Fibroblast of pulmonary artery (primary cell): ENCODE data around the gene NDUFB8.
A peak's percentile ranks its signal among the peaks of the same experiment; 100 is the strongest.

Experiments
- DNase-seq: peaks from one replicate; pipeline ENCODE4 v3.0.0-alpha.2; 2010; ENCODE audit warnings: low read depth
- H3K4me3 ChIP-seq: replicated peaks from 2 replicates; pipeline ENCODE4 v1.5.1; 2011; ENCODE audit warnings: low read depth, mild to moderate bottlenecking, control low read depth, low read length, moderate library complexity
- TF ChIP-seq, protein P1 (sequence below): IDR thresholded peaks from 2 replicates; pipeline ENCODE4 v1.5.1; 2011; ENCODE audit warnings: mild to moderate bottlenecking, control low read depth, low read length, inconsistent platforms; ENCODE audit errors: missing control alignments

Gene NDUFB8

GRCh38 chr10:100508691-100509150, 20.9 kb downstream of the NDUFB8 start:
- no peak overlapping the region for H3K4me3 ChIP-seq
- DNase-seq = peak; percentile 72
- TF ChIP-seq, protein P1, sequence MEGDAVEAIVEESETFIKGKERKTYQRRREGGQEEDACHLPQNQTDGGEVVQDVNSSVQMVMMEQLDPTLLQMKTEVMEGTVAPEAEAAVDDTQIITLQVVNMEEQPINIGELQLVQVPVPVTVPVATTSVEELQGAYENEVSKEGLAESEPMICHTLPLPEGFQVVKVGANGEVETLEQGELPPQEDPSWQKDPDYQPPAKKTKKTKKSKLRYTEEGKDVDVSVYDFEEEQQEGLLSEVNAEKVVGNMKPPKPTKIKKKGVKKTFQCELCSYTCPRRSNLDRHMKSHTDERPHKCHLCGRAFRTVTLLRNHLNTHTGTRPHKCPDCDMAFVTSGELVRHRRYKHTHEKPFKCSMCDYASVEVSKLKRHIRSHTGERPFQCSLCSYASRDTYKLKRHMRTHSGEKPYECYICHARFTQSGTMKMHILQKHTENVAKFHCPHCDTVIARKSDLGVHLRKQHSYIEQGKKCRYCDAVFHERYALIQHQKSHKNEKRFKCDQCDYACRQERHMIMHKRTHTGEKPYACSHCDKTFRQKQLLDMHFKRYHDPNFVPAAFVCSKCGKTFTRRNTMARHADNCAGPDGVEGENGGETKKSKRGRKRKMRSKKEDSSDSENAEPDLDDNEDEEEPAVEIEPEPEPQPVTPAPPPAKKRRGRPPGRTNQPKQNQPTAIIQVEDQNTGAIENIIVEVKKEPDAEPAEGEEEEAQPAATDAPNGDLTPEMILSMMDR = peak; percentile 67

- TF ChIP-seq, protein P1 = no peak
- DNase-seq = no peak
- no peak overlapping the region for H3K4me3 ChIP-seq
Observed at GRCh38 chr10:100508266-100508665, 21.4 kb downstream of the NDUFB8 start.

- DNase-seq = no peak
- TF ChIP-seq, protein P1 = no peak
- H3K4me3 ChIP-seq = no peak overlapping the region
Observed at GRCh38 chr10:100507357-100507732, 22.3 kb downstream of the NDUFB8 start.

DNA sequence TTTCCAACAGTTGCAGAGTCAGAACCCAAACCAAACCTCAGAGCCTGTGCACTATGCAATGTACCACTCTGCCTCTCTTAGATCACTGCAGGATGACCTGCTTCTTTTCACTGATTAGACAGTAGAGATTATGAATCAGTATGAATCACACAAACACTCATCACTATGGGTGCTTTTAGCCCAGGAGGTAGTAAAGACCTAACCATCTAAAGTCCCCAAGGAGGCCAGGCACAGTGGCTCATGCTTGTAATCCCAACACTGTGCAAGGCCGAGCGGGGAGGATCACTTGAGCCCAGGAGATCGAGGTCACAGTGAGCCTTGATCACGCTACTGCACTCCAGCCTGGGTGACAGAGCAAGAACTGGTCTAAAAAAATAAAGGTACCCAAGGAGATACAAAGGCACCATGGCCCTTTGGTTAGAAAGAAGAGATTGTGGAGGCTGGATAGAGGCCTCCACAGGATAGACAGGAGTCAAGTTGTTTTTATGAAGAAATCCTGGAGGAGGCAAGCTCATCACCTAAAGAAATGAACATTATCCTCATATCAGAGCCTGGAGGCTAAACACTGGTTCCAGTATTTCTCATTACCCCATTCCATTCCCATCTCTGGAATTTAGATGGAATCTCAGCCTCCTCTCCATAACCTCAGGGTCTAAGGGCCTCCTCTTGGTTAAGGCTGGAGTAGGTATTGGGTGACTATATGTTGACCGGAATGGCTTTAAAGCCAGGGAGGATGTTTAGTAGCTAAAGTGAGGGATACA, 22.9 kb downstream of the NDUFB8 start:
- DNase-seq = no peak
- TF ChIP-seq, protein P1 = no peak

GRCh38 chr10:100505164-100505563, 24.5 kb downstream of the NDUFB8 start:
- DNase-seq = no peak
- TF ChIP-seq, protein P1 = no peak
- H3K4me3 ChIP-seq = no peak overlapping the region

More for the DNA sequence above, 22.9 kb downstream of the NDUFB8 start:
- no peak overlapping the region for H3K4me3 ChIP-seq

GRCh38 chr10:100504096-100504495, 25.6 kb downstream of the NDUFB8 start:
- no peak for DNase-seq
- TF ChIP-seq, protein P1 = no peak
- no peak overlapping the region for H3K4me3 ChIP-seq
